GM18520 (cell line): ENCODE data around the gene METTL4.
A peak's percentile ranks its signal among the peaks of the same experiment; 100 is the strongest.

Source experiments
- ATAC-seq: cut with Tn5 transposase; IDR thresholded peaks from one replicate; pipeline ENCODE4 v1.9.1; 2021; ENCODE audit not compliant: unreplicated experiment

Gene METTL4

DNA sequence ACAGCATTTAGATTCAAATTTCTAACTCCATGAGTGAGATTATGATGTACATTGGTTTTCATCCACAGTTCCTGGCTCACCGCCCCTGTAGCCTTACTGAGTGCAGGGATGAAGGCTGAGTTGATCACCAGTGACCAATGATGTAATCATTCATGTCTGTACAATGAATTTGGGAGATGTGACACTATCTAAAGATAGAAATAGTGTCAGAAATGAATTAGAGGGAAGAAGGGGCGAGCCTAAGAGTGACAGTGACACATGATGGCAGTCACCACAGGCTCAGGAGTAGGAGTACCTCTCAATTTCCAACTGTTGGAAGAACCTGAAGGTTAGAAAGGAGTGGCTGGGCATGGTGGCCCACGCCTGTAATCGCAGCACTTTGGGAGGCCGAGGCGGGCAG is 3.2 kb downstream of the METTL4 start:
- ATAC-seq, result no peak

DNA sequence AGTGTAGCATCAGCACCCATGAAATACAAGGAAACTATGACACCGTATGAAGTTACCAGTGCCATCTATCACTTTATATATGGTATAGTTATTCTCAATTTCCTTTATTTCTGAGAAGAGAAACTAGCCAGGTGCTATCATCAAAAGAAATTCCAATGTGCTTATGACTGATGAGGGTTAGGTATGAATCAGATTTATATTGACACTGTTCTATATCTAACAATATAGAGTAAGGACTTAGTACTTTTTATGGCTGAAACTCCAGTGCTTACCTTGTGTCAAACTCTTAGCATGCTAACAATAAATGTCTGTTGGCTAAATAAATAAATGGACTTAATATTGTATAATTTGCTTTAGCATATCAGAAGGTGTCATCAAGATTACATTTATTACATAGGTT is 6.9 kb downstream of the METTL4 start:
- ATAC-seq, result no peak

DNA sequence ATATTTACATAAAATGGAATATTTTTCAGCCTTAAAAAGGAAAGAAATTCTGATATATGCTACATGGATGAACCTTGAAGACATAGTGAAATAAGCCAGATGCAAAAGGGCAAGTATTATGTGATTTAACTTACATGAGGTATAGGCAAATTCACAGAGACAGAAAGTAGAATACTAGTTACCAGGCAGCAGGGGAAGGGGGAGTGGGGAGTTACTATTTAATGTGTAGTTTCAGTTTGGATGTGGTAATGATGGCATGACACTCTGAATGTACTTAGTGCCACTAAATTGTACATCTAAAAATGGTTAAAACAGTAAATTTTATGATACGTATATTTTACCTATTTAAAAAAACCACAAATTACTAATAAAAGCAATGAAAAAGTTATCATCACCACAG is 12.1 kb downstream of the METTL4 start:
- no peak for ATAC-seq

DNA sequence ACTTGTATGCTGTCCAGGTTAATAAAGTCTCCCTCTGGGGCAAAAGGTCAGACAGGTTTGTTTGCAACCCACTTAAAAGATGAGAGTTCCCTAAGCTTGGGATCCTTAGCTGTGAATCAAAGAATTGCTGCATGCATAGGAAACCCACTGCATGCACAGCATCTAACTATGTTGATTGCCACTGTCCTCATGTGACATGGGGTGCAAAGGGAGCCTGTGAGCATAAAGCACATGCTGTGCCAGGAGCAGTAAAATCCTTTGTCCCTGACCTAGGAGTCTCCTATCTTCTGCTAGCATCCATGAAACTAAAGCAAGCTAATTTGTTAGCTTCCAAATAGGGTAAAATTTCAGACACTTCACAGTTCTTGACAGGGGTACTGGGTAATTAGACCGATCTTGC is 13.8 kb downstream of the METTL4 start:
- no peak for ATAC-seq

DNA sequence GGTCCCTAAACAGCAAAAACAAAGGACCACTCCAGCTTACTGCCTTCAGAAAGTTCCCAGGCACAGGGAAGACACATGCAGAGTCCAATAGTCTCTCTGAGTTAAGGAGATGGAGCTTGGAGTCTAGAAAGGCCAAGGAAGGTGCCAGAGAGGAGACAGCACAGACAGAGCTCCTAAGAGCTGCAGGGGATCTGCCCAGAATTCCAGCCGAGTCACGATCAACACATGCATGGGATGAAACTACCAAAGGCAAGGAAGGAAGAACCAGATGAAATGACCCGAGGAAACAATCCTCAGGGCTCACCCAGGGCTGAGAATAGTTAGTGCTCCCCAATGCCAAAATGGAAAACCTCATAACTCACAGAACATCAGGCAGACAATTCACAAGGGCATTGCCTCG is 15.4 kb downstream of the METTL4 start:
- no peak for ATAC-seq

DNA sequence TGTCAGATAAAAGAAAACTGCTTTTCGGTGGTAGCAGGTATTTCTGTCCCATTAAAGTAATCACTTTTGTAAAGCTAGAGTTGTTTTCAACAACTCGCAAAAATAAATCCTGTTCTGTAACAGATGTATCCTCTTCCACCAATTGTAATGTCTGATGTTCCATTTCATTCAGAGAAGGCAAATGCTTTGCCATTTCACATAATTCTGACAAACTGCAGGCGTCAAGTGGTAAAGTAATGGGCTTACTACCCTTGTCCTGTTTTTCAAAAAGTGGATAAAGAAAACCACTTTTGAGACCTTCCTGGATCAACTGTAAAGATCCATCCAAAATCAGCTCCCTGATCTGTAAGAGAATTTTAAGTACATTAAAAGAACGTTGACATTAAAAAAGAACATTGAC is 16.6 kb downstream of the METTL4 start:
- no peak for ATAC-seq

- no peak for ATAC-seq
Observed at GRCh38 chr18:2551425-2551824, 19.9 kb downstream of the METTL4 start.

DNA sequence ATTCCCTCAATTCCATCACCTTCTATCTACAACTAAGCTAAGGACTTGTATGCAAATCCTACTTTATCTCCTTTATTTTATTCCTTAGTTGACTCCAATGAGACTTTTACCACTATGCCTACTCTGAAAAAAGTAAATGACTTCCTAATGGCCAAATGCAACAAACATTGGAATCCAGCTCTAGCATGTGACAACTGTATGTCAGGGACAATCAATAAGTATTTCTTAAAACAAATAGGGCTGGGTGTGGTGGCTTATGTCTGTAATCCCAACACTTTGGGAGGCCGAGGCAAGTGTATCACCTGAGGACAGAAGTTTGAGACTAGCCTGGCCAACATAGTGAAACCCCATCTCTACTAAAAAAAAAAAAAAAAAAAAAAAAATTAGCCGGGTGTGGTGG is 21.8 kb downstream of the METTL4 start:
- ATAC-seq, result no peak

GRCh38 chr18:2547477-2548087 is 23.7 kb downstream of the METTL4 start:
- no peak for ATAC-seq

- no peak for ATAC-seq
Observed at GRCh38 chr18:2545155-2545554, 26.1 kb downstream of the METTL4 start.

GRCh38 chr18:2541925-2542563 is 29.3 kb downstream of the METTL4 start:
- ATAC-seq, result peak; percentile 57

GRCh38 chr18:2540575-2540974 is 30.7 kb downstream of the METTL4 start:
- ATAC-seq, result no peak

GRCh38 chr18:2538844-2539243 is 32.5 kb downstream of the METTL4 start:
- no peak for ATAC-seq

DNA sequence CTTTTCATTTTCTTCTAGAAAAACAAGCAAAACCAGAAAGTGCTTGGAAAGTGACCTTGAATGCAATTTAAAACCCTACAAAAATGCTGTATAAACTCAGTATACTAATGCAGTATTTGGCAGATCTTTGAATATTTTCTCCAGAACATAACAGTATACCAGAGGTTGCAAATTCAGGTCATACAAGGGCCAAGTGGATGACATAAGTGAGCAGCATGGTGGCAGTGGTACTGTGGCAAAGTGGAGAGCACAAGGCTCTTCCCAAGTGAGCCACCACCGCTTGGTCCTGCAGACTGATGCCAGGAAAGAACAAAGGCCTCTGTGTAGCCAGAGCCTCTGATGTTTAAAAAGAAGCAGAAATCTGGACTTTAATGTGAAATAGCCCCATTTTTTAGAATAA is 33.1 kb downstream of the METTL4 start:
- ATAC-seq, result no peak

DNA sequence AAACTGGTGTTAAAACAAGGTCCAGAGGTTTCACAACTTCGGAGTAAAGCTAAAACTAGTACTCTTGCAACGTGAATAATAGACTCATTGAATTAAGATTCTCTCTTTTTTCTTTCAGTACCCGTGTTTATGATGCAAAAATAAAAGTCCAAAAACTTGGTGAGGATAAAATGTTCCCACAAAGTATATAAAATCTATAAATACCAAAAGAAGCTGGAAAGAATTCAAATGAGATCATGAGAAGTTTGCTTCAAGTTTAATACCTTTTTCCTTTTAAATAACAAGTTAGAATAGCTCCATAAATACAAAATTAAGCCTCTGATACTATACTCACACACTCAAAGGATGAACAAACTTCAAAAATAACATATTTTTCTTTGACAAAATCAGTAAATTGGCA is 34.0 kb downstream of the METTL4 start:
- ATAC-seq, result no peak

GRCh38 chr18:2536493-2536892 is 34.8 kb downstream of the METTL4 start:
- ATAC-seq, result no peak

DNA sequence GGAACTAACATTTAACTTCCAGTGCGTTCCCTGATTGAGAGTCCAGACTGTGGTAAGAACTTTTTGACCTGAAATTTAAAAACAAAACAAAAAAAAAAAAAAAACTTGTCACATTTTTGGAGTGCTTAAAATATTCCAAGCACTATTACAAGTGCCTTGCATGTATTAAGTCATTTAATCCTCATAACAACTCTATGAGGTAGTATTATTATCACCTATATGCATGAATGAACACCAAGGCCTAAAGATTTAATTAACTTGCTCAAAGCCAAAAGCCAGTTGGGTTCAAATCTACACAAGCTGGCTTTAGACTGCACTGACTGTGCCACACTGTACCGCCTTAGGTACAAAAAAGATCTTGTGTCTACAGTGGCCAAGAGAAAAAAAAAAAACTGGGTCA is 35.2 kb downstream of the METTL4 start:
- ATAC-seq, result no peak

- ATAC-seq, result no peak
Observed at GRCh38 chr18:2535419-2535910, 35.8 kb downstream of the METTL4 start.

DNA sequence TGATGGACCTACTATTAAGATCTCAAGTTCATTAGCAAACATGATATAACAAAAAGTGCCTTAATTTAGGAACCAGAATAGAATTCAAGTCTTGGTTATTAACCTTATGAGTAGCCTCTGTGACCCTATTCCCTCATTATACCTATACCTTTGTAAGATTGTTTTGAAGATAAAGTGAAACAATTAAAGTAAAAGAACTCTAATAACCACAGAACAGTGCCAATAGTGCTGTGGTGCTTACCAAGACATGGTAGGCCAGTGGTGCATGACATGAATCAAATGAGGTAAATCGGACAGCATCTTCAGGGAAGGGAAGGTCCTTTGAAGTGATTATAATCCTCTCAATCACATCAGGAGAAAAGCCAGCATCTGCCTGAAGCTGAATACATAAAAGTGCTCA is 36.4 kb downstream of the METTL4 start:
- no peak for ATAC-seq

- no peak for ATAC-seq
Observed at GRCh38 chr18:2532797-2533196, 38.5 kb downstream of the METTL4 start.

DNA sequence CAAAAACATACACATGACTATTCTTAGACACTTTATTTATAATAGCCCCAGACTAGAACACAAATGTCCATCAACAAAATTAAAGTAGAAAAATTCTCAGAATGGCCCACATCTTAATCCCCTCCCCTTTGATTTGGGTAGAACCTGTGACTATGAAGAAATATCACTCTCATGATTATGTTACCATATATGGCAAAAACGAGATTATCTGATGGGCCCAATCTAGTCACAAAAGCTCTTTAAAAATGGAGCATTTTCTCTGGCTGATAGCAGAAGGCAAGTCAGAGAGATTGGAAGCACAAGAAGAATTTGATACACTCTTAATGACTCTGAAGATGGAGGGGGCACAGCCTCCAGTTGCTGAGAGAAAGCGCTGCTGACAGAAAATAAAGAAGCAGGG is 39.6 kb downstream of the METTL4 start:
- no peak for ATAC-seq

GRCh38 chr18:2529154-2529553 is 42.2 kb downstream of the METTL4 start:
- ATAC-seq, result no peak

DNA sequence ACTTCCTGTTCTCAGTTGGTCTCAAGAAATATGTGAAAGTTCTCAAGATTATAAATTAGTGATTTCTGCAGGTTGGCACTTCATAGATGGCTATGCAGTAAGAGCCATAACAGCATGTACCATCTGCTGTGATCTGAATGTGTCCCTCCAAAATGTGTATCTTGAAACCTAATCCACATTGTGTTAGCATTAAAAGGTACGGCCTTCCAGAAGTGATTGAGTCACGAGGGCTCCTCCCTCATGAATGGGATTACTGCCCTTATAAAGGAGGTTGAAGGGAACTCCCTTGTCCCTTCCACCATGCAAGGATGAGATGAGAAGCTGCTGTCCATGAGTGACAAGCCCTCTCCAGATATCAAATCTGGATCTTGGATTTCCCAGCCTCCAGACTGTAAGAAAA is 45.0 kb downstream of the METTL4 start:
- ATAC-seq, result no peak
